DOHH2 (cell line): ENCODE measurements around the gene LUC7L2.

Source experiments
- CTCF ChIP-seq: fragments of 200-600 bp; sonication (generic); IDR thresholded peaks from one replicate; pipeline ENCODE4 v1.5.1; 2014; ENCODE audit warnings: antibody characterized with exemption, mild to moderate bottlenecking, low read depth, low read length; ENCODE audit not compliant: poor library complexity, severe bottlenecking
- EZH2phosphoT487 ChIP-seq: fragments of 200-600 bp; sonication (generic); IDR thresholded peaks from 2 replicates; pipeline ENCODE4 v1.6.1; 2017; ENCODE audit warnings: borderline replicate concordance, mild to moderate bottlenecking, antibody characterized with exemption, low read length, moderate library complexity, mixed read lengths

- TF ChIP-seq CTCF (peak; percentile 46), EZH2phosphoT487 (no peak)
Measured at GRCh38 chr7:139321071-139321745, 38.5 kb upstream of the LUC7L2 start.
